HCT116 (cell line): Measurements from ENCODE around the gene CELF2. TPM values are rescaled to one million over a fixed set of nuclear protein-coding genes. Genes with fewer than 3 reads are reported as not detected.

Experiments
- ATAC-seq: fragments of 200-7000 bp; cut with Tn5 transposase; 2 replicates; pipeline ENCODE4 v1.9.1; 2020; ENCODE audit warnings: mild to moderate bottlenecking, moderate library complexity
- BruUV-seq: library from RNA; stranded (reverse); fragments of 400-500 nt; replicated peaks from 2 replicates; lab custom pipeline; 2021; lab: Mats Ljungman, UMichigan
- CTCF ChIA-PET: fragments of 300-600 bp; sonication (Branson Sonifier 250); formaldehyde crosslinking; loops from one replicate; lab custom pipeline; 2021; ENCODE audit warnings: antibody characterized with exemption; lab: Charles Lee
- POLR2A ChIA-PET: fragments of 300-600, 350-600 bp; sonication (Branson Sonifier 250); formaldehyde crosslinking; loops from one replicate; lab custom pipeline; 2021; ENCODE audit warnings: antibody characterized with exemption; lab: Charles Lee
- RAD21 ChIA-PET, 2 experiments: fragments of 300-600 bp; sonication (Branson Sonifier 250); formaldehyde crosslinking; loops; one replicate each; lab custom pipeline; 2023; ENCODE audit warnings: low total read pairs in 2 of 2; ENCODE audit not compliant: uncharacterized antibody in 2 of 2, unreplicated experiment in 2 of 2, low non-redundant PET in 1 of 2; lab: Charles Lee
- DNase-seq: peaks from one replicate; pipeline ENCODE4 v3.0.0-alpha.2; 2010; ENCODE audit warnings: low read depth, low spot score
- H2AFZ ChIP-seq: fragments of 200-600 bp; shearing (Covaris generic), sonication (generic); 2 replicates; pipeline ENCODE4 v1.6.1; 2017; ENCODE audit warnings: low read depth, mixed run types, mixed read lengths, antibody characterized with exemption, low read length; ENCODE audit not compliant: poor library complexity, severe bottlenecking
- H3K27ac ChIP-seq: 2 replicates; pipeline ENCODE4 v1.5.1; 2012; ENCODE audit warnings: low read depth, low read length
- H3K27me3 ChIP-seq: fragments of 200-600 bp; sonication (generic); 2 replicates; pipeline ENCODE4 v1.6.1; 2016; ENCODE audit warnings: mixed run types, low read length, mixed read lengths; ENCODE audit not compliant: insufficient read depth
- H3K36me3 ChIP-seq, 2 experiments: fragments of 200-500 bp in 1 of 2; fragments of 200-600 bp in 1 of 2; sonication (Bioruptor generic) in 1 of 2; sonication (generic) in 1 of 2; 2 replicates each; pipeline versions ENCODE4 v1.5.1 to v1.6.1; 2014 to 2016; ENCODE audit warnings: low read length in 2 of 2, inconsistent platforms in 1 of 2, mixed read lengths in 1 of 2, mixed run types in 1 of 2; ENCODE audit not compliant: insufficient read depth in 2 of 2, control insufficient read depth in 1 of 2
- H3K4me1 ChIP-seq, 2 experiments: fragments of 200-600 bp in 1 of 2; sonication (generic) in 1 of 2; 2 replicates each; pipeline versions ENCODE4 v1.5.1 to v1.6.1; 2012 to 2017; ENCODE audit warnings: low read length in 2 of 2, inconsistent platforms in 1 of 2, mild to moderate bottlenecking in 1 of 2, mixed read lengths in 1 of 2, mixed run types in 1 of 2, moderate library complexity in 1 of 2; ENCODE audit not compliant: insufficient read depth in 2 of 2, control insufficient read depth in 1 of 2
- H3K4me2 ChIP-seq: fragments of 200-600 bp; sonication (generic); 2 replicates; pipeline ENCODE4 v1.6.1; 2017; ENCODE audit warnings: mixed run types, low read length, mixed read lengths
- H3K4me3 ChIP-seq, 2 experiments: fragments of 200-600 bp in 1 of 2; sonication (generic) in 1 of 2; replicated peaks in 1 of 2; 2 replicates each; pipeline ENCODE4 v1.5.1; 2011 to 2016; ENCODE audit warnings: low read length in 2 of 2, control low read depth in 1 of 2, low read depth in 1 of 2, mild to moderate bottlenecking in 1 of 2, mixed read lengths in 1 of 2, mixed run types in 1 of 2
- H3K79me2 ChIP-seq: fragments of 200-600 bp; sonication (generic); 2 replicates; pipeline ENCODE4 v1.6.1; 2017; ENCODE audit warnings: mild to moderate bottlenecking, mixed run types, low read length, moderate library complexity, mixed read lengths; ENCODE audit not compliant: insufficient read depth
- H3K9ac ChIP-seq: fragments of 200-600 bp; sonication (generic); 2 replicates; pipeline ENCODE4 v1.6.1; 2016; ENCODE audit warnings: low read length, mixed read lengths
- H3K9me2 ChIP-seq: fragments of 200-600 bp; sonication (generic), shearing (Covaris generic); 2 replicates; pipeline ENCODE4 v1.6.1; 2017; ENCODE audit warnings: mixed run types, mild to moderate bottlenecking, moderate library complexity; ENCODE audit not compliant: insufficient read depth
- H3K9me3 ChIP-seq, 2 experiments: fragments of 200-500 bp in 1 of 2; fragments of 200-600 bp in 1 of 2; sonication (Bioruptor generic) in 1 of 2; sonication (generic) in 1 of 2; 2 replicates each; pipeline ENCODE4 v1.6.1; 2014 to 2017; ENCODE audit warnings: low read length in 2 of 2, mixed read lengths in 2 of 2, inconsistent platforms in 1 of 2, low read depth in 1 of 2, mild to moderate bottlenecking in 1 of 2, mixed run types in 1 of 2, moderate library complexity in 1 of 2; ENCODE audit not compliant: control insufficient read depth in 1 of 2, insufficient read depth in 1 of 2
- H4K20me1 ChIP-seq: fragments of 200-600 bp; sonication (generic), shearing (Covaris generic); 2 replicates; pipeline ENCODE4 v1.6.1; 2017; ENCODE audit warnings: mixed run types, mild to moderate bottlenecking, moderate library complexity; ENCODE audit not compliant: insufficient read depth
- CBX3 ChIP-seq: IDR thresholded peaks from 2 replicates; pipeline ENCODE4 v1.6.1; 2012; ENCODE audit warnings: low read depth
- CEBPB ChIP-seq: IDR thresholded peaks from 2 replicates; pipeline ENCODE4 v1.6.1; 2012; ENCODE audit warnings: low read depth
- EGR1 ChIP-seq: IDR thresholded peaks from 2 replicates; pipeline ENCODE4 v1.6.1; 2012; ENCODE audit warnings: low read depth
- ELF1 ChIP-seq: IDR thresholded peaks from 2 replicates; pipeline ENCODE4 v1.6.1; 2012; ENCODE audit warnings: low read depth, borderline replicate concordance
- EZH2 ChIP-seq: fragments of 200-600 bp; sonication (generic); IDR thresholded peaks from 2 replicates; pipeline ENCODE4 v1.6.1; 2017; ENCODE audit warnings: antibody characterized with exemption, mixed run types
- EZH2phosphoT487 ChIP-seq: fragments of 200-600 bp; IDR thresholded peaks from 2 replicates; pipeline ENCODE4 v1.6.1; 2018; ENCODE audit warnings: antibody characterized with exemption, borderline replicate concordance
- FOSL1 ChIP-seq: IDR thresholded peaks from 2 replicates; pipeline ENCODE4 v1.6.1; 2012; ENCODE audit warnings: low read depth
- JUND ChIP-seq: IDR thresholded peaks from 2 replicates; pipeline ENCODE4 v1.6.1; 2012
- RAD21 ChIP-seq: IDR thresholded peaks from 2 replicates; pipeline ENCODE4 v1.6.1; 2012; ENCODE audit warnings: low read depth, mild to moderate bottlenecking
- TCF7L2 ChIP-seq: IDR thresholded peaks from 2 replicates; pipeline ENCODE4 v1.7.0; 2011; ENCODE audit warnings: borderline replicate concordance, inconsistent platforms; ENCODE audit not compliant: insufficient read depth, insufficient read length; ENCODE audit errors: extremely low read depth
- ZFX ChIP-seq: fragments of 450-650 bp; IDR thresholded peaks from 2 replicates; pipeline ENCODE4 v1.6.1; 2017
- ZNF274 ChIP-seq: fragments of 200-500 bp; sonication (Bioruptor generic); IDR thresholded peaks from 2 replicates; pipeline ENCODE4 v1.6.1; 2014; ENCODE audit warnings: mild to moderate bottlenecking, low read depth, low read length, inconsistent platforms
- intact Hi-C: fragments of 100-400 bp; cut with micrococcal nuclease; formaldehyde crosslinking; loops from 2 replicates; pipeline ENCODE4 v1.10.0; 2022
- total RNA-seq: library from RNA; stranded (reverse); gene quantifications from one replicate; pipeline ENCODE4 v1.2.1, GENCODE V29; 2021; ENCODE audit not compliant: unreplicated experiment
- TF ChIP-seq, protein P1 (sequence below): IDR thresholded peaks from 2 replicates; pipeline ENCODE4 v1.6.1; 2011; ENCODE audit warnings: mild to moderate bottlenecking, low read length, moderate library complexity; ENCODE audit not compliant: insufficient replicate concordance; ENCODE audit errors: extremely low read depth
- TF ChIP-seq, protein P2 (sequence below): IDR thresholded peaks from 2 replicates; pipeline ENCODE4 v1.6.1; 2012
- TF ChIP-seq, protein P3 (sequence below): IDR thresholded peaks from 2 replicates; pipeline ENCODE4 v1.6.1; 2012

Gene CELF2
- total RNA-seq, 1 experiment from 2014 or later: 0.66 TPM

DNA sequence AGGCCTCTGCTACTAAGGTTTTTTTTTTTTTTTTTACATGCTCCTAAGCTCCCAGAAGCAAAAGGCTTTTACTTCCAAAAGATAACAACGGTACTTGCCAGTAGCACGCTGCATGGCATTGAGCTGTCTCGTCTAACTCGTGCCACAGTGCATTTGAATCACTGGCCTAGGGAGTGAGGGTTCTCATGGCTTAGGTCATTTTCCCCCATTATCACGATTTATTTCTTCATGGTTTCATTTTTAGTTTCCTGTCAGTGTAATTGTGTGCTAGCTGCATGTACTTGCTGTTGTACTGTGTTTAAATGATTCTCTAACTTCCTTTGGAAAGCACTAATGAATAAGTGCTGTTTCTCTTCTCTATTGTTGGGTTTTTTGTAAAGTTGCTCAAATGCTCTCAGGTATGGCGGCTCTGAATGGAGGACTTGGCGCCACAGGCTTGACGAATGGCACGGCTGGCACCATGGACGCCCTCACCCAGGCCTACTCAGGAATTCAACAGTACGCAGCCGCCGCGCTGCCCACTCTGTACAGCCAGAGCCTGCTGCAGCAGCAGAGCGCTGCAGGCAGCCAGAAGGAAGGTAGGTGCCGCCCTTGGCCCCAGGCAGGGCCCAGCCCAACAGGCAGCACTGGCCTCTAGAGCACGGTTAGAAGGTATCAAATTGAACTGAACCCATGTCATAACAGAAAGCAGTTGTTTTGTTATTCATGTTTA is 303.3 kb downstream of the CELF2 start (continued):
- TF ChIP-seq, protein P1, sequence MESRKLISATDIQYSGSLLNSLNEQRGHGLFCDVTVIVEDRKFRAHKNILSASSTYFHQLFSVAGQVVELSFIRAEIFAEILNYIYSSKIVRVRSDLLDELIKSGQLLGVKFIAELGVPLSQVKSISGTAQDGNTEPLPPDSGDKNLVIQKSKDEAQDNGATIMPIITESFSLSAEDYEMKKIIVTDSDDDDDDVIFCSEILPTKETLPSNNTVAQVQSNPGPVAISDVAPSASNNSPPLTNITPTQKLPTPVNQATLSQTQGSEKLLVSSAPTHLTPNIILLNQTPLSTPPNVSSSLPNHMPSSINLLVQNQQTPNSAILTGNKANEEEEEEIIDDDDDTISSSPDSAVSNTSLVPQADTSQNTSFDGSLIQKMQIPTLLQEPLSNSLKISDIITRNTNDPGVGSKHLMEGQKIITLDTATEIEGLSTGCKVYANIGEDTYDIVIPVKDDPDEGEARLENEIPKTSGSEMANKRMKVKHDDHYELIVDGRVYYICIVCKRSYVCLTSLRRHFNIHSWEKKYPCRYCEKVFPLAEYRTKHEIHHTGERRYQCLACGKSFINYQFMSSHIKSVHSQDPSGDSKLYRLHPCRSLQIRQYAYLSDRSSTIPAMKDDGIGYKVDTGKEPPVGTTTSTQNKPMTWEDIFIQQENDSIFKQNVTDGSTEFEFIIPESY: no peak
- TF ChIP-seq, protein P2, sequence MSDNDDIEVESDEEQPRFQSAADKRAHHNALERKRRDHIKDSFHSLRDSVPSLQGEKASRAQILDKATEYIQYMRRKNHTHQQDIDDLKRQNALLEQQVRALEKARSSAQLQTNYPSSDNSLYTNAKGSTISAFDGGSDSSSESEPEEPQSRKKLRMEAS: no peak
- no peak for TF ChIP-seq EZH2phosphoT487

DNA sequence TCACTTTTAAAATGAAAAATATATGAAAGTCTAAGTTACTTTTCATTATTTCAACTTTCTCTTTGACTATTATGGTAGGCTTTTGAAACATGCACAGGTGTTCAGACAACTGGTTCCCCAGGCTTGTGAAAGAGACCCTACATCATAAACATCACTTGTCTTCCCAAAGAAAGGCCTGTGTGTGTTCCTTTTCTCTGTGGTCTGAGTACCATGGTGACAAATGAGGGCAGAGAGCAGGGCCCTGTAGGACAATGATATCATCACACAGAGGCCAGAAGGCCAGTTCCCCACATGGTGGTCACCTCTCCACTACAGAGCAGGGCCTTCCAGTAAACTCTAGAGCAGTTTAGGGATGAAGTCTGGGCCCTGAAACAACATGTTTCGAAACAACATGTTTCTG is 305.0 kb downstream of the CELF2 start:
- H3K4me3 ChIP-seq: no peak overlapping the region

More for the DNA sequence above, 305.0 kb downstream of the CELF2 start:
- H4K20me1 ChIP-seq: no peaks in the 10 kb centered on the region
- intact Hi-C loops: no loop called here
- ChIA-PET RAD21 (no interaction called here), CTCF (no interaction called here), POLR2A (no interaction called here)
- DNase-seq: no peak
- H3K9me3 ChIP-seq: no peaks in the 10 kb centered on the region
- no TSS peak for BruUV-seq
- peaks cover 10% of the 10 kb centered on the region for H3K27me3 ChIP-seq
- no peak overlapping the region for H3K9ac ChIP-seq
- no peaks in the 10 kb centered on the region for H3K79me2 ChIP-seq
- ATAC-seq: no peak
- TF ChIP-seq, protein P3, sequence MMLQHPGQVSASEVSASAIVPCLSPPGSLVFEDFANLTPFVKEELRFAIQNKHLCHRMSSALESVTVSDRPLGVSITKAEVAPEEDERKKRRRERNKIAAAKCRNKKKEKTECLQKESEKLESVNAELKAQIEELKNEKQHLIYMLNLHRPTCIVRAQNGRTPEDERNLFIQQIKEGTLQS: no peak
- TF ChIP-seq CBX3 (no peak), EZH2 (no peak), TCF7L2 (no peak), ZNF274 (no peak), JUND (no peak), FOSL1 (no peak), ZFX (no peak), RAD21 (no peak), ELF1 (no peak), EGR1 (no peak), EZH2phosphoT487 (no peak), CEBPB (no peak)
- H3K9me2 ChIP-seq: no peaks in the 10 kb centered on the region
- no peaks in the 10 kb centered on the region for H3K36me3 ChIP-seq
- no peak overlapping the region for H3K27ac ChIP-seq
- H2AFZ ChIP-seq: no peak overlapping the region
- no peaks in the 10 kb centered on the region for H3K4me1 ChIP-seq
- H3K4me2 ChIP-seq: no peak overlapping the region
